Measurements from ENCODE around the gene ACER1.

- TF ChIP-seq CTCF (tag by site-specific recombination; IDR thresholded peaks at IDR 0.05) (no peak), ZNF121 (tag by site-specific recombination; IDR thresholded peaks at IDR 0.05) (no peak)
Measured at GRCh38 chr19:6322284-6322683, 11.1 kb downstream of the ACER1 start.
